ENCODE measurements around the gene GPBAR1. TPM values are rescaled to one million over a fixed set of nuclear protein-coding genes. Genes with fewer than 3 reads are reported as not detected.
"Not testable (repeated sequence)": the region's sequence is repeated elsewhere in the genome, so short reads cannot be mapped to it uniquely, and the experiment has no call there.

GPBAR1 gene
- total RNA-seq, 6 experiments from 2014 or later: 0.10 to 0.17 (median 0.12) TPM; not detected in 1

- Mint-ChIP-seq H3K4me3 (peak overlapping the region; percentile 90), H3K4me1 (ENCODE audit: low read depth) (peaks cover 35% of the 10 kb centered on the region), H3K36me3 (ENCODE audit: low read depth) (peaks cover 11% of the 10 kb centered on the region; the same call in 1 of the 2 replicates), H3K27me3 (ENCODE audit: insufficient read depth) (peaks cover 5% of the 10 kb centered on the region; the same call in 1 of the 2 replicates), H3K27ac (peak overlapping the region; percentile 79), H3K9me3 (no peaks in the 10 kb centered on the region)
- DNase-seq: peak; percentile 30
- no peak for TF ChIP-seq CTCF (IDR thresholded peaks at IDR 0.05)
These were observed 10.1 kb downstream of the GPBAR1 start for GRCh38 chr2:218270721-218271486.

- Mint-ChIP-seq H3K9me3 (no peaks in the 10 kb centered on the region), H3K4me1 (ENCODE audit: low read depth) (peaks cover 35% of the 10 kb centered on the region), H3K4me3 (peak overlapping the region; percentile 90), H3K36me3 (ENCODE audit: low read depth) (peaks cover 9% of the 10 kb centered on the region; the same call in 1 of the 2 replicates), H3K27ac (peak overlapping the region; percentile 79), H3K27me3 (ENCODE audit: insufficient read depth) (peaks cover 5% of the 10 kb centered on the region; the same call in 1 of the 2 replicates)
- TF ChIP-seq CTCF (IDR thresholded peaks at IDR 0.05): no peak
- DNase-seq: no peak
These were observed 10.6 kb downstream of the GPBAR1 start for GRCh38 chr2:218271487-218271797.

GRCh38 chr2:218271865-218272530 lies 11.2 kb downstream of the GPBAR1 start:
- no peak for DNase-seq
- Mint-ChIP-seq H3K27me3 (ENCODE audit: insufficient read depth) (peaks cover 5% of the 10 kb centered on the region; the same call in 1 of the 2 replicates), H3K27ac (peak overlapping the region; percentile 79), H3K36me3 (ENCODE audit: low read depth) (peaks cover 9% of the 10 kb centered on the region; the same call in 1 of the 2 replicates), H3K4me3 (peak overlapping the region; percentile 90), H3K4me1 (ENCODE audit: low read depth) (peaks cover 35% of the 10 kb centered on the region), H3K9me3 (no peaks in the 10 kb centered on the region)
- no peak for TF ChIP-seq CTCF (IDR thresholded peaks at IDR 0.05)

GRCh38 chr2:218272531-218273212 lies 11.9 kb downstream of the GPBAR1 start:
- Mint-ChIP-seq H3K27ac (peak overlapping the region; percentile 79), H3K4me1 (ENCODE audit: low read depth) (peaks cover 35% of the 10 kb centered on the region), H3K36me3 (ENCODE audit: low read depth) (peaks cover 9% of the 10 kb centered on the region; the same call in 1 of the 2 replicates), H3K9me3 (no peaks in the 10 kb centered on the region), H3K4me3 (peak overlapping the region; percentile 90), H3K27me3 (ENCODE audit: insufficient read depth) (peaks cover 3% of the 10 kb centered on the region; the same call in 1 of the 2 replicates)
- TF ChIP-seq CTCF (IDR thresholded peaks at IDR 0.05): peak; percentile 94
- DNase-seq: peak; percentile 89

GRCh38 chr2:218273214-218273907 lies 12.5 kb downstream of the GPBAR1 start:
- H3K4me3 Mint-ChIP-seq; H3K9me3 Mint-ChIP-seq; H3K36me3 Mint-ChIP-seq (ENCODE audit: low read depth); DNase-seq; H3K27me3 Mint-ChIP-seq (ENCODE audit: insufficient read depth): not testable (repeated sequence)
- Mint-ChIP-seq H3K27ac (peak overlapping the region; percentile 62), H3K4me1 (ENCODE audit: low read depth) (peaks cover 35% of the 10 kb centered on the region)

Measured in HFFc6 (cell line).